HG03469 (cell line): ENCODE measurements around the gene SLCO2A1.

Experiments used
- ATAC-seq: cut with Tn5 transposase; IDR thresholded peaks from one replicate; pipeline ENCODE4 v1.9.1; 2021; ENCODE audit warnings: mild to moderate bottlenecking, moderate library complexity, moderate number of reproducible peaks; ENCODE audit not compliant: unreplicated experiment

SLCO2A1 gene

DNA sequence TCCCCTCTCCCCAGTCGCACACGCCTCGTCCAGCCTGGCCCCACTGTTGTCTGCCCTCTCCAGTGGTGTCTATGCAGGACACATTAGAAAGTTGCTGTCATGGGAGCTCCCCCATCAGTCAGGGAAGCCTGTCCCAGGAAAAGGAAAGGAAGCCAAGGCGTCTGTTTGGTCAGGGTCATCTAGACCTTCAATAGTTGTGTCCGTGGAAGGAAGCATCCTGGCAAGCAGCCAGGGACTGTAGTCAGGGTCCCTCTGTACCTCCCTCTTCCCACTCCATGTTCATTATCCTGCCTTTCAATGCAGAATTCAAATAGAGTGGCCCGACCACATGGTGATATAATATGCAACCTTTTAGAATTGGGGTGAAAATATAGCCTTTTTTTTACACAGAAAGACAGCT is 73.4 kb downstream of the SLCO2A1 start:
- no peak for ATAC-seq

DNA sequence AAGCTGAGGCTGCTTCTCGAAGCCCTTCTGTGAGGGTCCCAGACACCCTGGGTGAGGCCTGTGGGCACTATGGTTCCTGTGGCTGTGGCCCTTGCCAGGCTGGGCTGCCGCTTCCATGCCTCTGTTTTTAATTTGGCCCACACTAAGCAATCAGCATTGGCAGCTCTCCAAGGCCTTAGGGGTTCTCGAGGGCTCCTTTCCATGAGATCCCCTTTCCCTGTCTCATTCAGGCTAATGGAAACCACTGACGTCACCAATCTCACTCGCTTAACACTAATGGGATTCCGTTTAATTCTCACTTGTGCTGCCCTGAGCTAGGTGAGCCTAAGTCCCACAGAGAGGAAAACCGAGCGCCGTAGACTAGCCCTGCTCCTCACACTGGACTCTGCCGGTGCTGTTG is 73.8 kb downstream of the SLCO2A1 start:
- no peak for ATAC-seq

DNA sequence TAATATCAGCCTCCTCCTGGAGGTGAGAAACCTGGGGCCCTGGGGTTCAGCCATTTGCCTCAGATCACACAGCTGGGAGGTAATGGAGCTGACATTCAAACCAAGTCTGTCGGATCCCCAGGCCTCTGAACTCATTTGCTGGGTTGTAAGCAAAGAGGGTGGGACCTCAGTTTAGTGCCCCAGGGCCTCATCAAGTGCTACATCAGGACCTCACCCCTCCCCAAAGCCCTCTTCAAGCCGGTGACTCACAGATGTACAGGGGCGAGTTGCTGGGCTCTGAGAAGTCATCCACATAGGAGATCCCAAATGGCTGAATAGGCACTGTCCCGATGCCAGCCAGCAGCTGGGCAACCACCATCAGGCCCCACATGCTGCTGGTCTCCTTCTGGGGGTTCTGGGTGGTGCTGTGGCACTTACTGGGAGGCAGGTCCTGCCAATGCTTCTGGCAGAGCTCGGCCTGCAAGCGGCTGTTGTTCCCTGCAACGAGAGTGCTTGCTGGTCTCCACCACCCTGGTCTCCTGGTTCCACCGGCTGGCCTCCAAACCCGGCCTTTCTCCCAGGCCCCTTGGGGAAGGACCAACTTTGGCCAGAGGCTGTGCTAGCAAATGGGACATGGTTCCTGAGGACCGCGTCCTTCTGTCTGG is 74.9 kb downstream of the SLCO2A1 start:
- ATAC-seq = no peak

DNA sequence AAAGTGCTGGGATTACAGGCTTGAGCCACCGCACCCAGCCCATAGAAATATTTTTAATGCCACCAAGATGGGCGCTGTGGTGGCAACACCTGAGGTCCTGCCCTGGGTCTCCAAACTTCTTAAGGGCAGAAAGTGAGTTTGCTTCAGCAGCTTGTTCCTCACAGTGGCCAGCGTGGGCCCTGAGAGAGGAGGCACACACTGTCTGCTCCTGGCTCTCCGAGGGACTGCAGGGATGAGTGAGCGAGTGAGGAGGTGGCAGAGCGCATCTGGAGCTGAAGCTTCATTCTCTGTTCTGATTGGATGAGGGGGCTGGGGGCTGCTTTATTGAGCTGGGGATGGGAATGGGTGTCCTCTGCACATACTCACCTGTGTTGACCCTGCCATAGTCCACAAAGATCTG is 76.4 kb downstream of the SLCO2A1 start:
- no peak for ATAC-seq

DNA sequence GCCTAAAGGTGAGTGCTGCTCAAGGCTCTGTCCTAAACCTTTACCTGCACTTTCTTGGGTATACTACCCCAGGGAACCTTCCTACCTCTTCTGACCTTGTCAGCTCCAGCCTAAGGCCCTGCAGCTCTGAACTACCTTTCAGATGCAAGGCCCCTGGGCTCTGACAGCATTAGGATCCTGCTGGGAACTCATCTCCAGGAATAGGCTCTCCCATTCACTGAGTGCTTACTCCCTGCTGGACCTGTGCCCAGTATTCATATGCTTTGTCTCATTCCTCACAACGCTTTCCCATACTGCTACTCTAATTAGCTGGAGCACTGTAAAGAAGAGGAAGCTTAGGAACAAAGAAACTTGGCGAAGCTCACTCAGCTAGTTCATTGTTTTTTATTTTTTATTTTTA is 80.3 kb downstream of the SLCO2A1 start:
- no peak for ATAC-seq

DNA sequence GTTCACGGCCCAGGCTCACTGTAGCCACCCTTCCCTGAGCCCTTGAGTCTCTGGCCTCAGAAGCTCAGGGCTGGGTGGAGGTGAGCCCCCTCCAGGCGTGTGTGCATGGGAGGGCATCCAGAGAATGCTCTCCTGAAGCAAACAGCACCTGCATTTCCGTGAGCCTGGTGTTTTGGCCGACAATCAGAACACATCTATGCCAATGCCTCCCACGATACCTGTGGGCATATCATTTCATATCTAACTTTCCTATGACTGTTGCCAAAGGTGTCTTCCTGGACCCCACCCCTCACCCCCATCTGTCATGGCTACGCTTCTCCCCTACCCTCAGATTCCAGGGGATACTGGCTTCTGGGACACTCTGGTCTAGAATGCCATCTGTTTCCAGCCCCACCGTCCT is 80.7 kb downstream of the SLCO2A1 start:
- ATAC-seq = no peak

DNA sequence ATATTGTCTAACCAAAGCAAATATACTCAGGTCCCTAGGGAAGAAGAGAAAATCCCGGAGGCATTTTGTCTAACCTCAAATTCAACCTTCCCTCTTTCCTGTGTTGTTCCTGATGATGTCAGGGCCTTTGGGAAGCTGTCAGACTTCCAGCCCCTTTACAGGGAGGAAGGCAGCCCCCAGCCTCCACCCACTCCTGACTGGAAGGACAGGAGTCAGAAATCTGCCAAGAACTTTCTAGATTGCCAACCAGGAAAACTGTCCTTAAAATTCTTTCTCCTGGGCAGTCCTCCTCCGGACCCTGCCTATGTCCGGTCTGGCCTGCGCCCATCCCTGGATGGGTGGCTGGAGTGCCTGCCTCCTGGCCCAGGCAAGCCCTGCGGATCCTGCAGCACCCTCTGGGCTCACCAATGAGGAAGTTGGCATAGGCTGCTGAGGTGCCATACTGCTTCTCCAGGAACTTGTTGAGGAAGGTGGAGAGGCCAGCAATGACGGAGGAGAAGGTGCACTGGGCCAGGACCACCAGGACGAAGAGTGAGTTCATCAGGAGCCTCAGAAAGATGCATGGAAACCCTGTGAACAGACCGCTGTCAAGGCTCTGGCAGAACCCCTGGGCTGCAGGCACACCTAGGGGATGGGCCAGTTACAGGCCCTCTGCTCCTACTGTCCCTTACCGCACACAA is 81.5 kb downstream of the SLCO2A1 start:
- no peak for ATAC-seq

DNA sequence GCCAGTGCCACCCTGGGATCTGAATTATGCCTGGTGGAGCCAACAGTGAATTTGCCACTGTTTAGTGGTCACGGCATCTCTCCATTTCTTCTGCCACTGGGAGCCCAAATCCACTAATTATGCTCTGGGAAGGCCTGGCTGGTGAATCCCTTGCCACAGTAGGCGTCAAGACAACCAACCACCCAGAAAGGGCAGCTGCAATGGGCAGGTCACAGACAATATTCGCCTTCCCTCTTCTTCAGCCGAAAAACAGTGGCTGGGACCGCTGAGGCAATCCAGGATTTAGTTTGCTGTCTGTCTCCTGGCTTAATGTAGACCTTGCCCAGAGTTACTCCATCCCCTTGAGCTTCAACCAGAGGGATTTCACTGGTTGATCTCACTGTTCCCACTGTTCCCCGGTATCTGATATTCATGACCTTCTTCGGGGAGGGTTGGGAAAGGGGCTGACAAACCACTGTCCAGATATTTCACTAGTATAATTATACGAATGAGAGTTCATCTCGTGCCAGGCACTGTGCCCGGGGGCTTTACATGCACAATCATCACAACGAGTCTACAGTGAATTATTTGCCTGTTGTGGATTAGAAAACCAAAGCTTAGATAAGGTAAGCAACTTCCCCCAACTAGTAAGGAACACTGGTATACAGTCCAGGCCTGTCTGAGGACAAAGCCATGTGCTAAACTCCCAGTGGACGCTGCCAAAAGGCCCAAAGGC is 84.2 kb downstream of the SLCO2A1 start:
- ATAC-seq = no peak

DNA sequence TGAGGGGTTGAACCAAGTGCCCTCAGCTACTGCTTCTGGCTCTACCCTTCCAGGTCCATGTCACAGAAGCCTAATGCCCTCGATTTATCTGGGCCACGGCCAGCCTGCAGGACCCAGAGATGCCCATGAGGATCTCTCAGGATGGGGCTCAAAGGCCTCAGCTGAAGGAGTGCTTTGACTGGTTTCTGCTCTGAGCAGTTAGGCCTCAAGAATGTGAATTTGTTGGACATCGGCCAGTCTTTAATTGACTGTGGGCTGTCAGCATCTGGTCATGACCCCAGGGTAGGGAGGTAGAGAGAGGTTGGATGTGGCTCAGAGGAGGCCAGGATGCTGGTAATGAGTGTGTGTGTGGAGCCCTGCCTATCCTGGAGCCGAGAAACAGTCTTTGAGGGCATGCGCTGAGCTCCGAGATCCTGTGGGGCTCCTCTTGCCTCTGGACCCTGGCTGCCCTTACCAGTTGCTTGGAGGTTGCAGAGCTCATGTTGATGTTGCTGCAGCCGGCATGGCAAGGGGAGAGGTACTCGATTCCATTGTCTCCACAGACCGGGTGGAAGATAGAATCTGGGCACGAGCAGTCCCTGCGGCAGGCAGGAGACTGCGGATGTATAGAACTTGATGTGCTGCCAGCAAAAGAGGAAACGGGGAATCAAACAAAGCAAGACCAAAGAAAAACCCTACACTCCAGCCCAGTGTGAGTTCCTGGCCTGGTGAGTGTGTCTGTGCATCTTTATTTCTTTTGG is 84.9 kb downstream of the SLCO2A1 start:
- ATAC-seq = no peak

DNA sequence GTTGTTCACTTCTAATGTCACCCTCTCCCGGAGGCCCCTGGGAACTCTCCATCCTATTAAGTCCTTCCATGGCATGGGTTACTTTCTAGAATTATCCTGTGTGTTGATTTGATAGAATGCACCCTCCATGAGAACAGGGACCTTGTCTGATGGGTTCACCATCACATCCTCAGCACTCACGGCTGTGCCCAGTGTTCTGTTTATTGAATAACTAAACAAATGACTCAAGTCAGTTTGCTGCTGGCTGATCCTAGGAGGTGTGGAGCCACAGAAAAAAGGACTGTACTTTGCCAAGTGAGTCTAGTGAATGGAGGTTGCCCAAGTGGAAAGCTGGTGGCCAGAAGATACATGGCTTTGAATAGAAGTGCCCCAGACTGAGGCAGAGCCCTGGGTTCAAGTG is 85.5 kb downstream of the SLCO2A1 start:
- ATAC-seq = no peak

DNA sequence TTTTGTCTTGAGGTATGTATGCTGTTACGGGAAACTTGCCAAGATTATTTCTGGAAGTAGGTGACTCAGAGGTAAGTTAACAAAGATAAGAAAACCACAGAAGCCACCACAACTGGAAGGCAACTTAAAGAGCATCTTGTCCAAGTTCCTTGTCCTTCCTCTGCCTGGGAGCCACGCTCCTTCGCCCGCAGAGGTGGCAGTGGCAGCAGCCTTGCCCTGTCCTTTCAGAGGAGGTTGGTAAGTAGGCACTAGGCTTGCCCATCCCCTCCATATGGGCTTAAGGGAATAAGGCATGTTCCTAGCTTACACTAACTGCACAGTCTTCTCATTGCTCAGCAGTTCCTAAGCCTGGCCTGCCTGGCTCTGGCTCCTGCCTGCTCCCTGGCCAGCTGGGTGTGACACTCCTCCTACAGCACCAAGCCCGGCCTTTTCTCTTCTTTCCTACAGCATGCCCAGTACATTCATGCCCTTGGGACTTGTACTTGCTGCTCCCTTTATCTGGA is 86.0 kb downstream of the SLCO2A1 start:
- ATAC-seq = no peak

DNA sequence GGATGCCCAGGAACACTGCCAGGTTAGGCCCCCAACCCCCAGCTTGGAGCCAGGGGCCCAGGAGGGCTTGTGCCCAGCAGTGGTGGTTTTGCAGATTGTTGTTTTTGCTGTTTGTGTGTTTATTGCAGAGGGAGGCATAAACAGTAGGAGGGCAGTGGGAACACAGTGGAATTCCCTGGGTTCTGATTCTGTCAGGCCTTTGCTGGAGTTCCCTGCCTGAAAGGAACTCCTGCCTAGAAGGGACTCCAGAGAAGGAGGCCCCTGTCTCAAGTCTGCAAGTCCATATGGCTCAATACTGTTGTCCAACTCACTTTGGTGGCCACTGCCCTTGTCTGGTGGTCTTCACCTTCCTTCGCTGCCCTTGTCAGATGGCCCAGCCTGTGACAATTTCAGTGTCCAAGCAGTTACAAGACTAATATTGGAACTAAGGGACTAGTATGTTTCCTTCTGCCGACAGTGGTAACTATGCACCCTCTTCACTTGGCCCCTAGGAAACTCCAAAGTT is 86.6 kb downstream of the SLCO2A1 start:
- ATAC-seq = no peak

DNA sequence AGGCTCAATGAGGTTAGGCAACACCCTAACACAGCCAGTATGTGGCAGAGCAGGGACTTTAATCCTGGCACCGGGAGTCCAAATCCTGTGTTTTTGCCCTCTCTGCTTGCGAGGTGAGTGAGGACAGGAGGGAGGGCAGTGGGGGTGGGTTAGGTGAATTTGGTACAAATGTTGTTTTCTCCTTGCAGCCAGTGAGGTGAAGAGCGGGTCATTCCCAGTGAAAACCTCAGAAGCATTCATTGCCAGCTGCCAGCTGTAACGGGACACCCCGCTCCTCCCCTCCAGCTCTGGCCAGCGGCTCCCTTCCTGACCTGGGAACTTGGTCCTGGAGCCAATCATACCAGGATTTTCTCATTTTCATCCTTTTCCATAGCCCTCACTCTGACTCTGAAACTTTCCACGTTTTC is 88.3 kb downstream of the SLCO2A1 start:
- no peak for ATAC-seq

DNA sequence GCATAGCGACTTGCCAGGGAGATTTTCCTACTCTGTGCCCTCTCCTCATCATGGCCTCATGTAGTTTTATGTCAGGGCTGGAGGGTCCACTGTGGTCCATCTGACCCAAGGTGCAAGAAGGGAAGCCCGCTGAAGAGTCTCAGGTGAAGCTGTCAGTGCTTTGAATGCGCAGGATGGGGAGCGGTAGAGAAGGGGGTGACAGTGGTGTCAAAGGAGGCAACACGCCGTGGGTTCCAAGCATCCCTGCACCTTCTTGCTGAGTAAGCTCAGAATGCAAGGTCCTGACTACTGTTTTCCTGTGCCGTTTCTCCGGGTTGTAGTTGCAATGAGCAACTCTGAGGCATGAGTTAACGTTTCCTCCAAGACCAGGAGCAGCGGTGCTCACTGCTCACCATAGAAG is 89.2 kb downstream of the SLCO2A1 start:
- no peak for ATAC-seq

DNA sequence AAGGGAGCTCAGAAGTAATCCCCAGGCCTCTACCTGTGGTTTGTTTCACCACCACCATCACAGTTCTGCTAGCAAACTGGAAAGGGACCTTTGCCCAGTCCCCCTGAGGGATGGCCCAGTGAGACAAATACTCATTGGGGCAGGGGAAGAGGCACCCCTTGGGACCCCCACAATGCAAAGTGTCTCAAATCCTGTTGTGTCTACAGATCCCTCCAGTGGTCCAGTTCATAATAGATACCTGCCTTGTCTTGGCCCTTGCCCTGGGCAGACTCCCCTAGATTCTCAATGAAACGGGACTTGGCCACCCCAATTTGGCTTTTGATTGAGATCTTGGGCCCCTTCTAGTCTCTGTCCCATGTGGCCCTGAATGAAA is 90.3 kb downstream of the SLCO2A1 start:
- ATAC-seq = no peak

DNA sequence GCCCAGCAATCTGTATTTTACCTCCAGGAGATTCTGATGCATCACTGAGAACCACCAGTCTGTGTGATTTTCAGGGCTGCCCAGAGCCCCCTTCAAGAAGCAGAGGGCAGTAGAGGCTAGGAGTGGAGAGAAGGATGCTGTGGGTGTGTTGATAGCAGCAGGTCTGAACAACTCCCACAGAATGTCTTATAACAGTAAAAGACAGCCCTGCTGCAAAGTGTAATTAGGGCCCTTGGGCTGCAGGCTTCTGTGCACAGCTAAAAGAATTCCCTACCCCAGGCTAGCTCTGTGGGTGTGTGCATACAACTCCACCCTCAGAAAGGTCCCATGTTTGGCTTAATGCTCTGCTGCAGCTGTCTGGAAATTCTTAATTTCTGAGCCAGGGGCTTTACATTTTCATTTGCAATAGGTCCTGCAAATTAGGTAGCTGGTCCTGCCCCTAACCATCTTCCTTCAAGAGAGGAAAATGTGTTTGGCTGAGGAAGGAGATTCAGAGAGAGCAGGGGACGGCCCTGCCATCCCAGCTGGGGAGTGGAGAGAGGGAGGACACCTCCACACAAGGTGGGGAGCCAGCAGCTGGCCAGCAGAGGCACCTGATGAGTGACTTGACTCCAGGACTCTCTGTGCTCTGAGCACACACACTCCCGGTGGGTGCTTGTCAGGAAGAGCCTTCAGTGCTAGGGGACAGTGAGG is 90.8 kb downstream of the SLCO2A1 start:
- ATAC-seq = no peak

DNA sequence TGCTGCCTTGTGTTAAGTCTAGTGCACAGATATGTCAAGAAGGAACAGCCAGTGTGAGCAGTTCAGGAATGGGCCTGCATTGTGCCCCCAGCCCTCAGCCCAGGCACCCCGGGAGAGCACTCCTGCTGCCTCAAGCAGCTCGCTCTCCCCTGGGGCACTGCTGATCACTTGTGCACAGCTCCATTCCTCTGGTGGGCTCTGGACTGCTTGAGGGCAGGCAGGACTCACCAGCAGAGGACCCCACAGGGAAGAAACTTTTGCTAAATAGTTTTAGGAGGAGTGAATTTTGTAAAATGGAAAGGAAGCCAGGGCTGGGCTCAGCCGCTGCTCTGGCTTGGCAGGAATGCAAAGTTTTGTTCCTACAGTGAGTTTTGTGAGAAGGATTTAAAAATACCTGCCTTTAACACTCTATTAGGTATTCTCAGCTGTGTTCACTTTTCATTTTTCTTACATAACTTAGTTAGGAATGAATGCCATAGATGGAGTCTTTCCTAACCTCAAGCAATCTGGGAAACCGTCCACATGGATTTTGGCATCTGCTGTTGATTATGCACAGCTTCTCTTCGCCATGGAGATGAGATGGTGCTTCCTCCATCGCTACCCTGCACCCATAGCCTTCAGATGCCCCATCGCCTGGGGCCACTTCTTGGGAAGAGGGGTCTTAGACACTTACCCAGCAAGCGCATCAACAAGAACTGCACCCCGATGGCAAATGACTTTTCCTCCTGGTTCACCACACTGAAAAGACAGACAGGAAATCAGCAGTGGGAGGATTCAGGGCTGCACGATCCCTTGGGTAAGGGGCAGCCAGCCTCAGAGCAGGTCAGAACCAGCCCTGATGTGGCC is 91.7 kb downstream of the SLCO2A1 start:
- no peak for ATAC-seq

DNA sequence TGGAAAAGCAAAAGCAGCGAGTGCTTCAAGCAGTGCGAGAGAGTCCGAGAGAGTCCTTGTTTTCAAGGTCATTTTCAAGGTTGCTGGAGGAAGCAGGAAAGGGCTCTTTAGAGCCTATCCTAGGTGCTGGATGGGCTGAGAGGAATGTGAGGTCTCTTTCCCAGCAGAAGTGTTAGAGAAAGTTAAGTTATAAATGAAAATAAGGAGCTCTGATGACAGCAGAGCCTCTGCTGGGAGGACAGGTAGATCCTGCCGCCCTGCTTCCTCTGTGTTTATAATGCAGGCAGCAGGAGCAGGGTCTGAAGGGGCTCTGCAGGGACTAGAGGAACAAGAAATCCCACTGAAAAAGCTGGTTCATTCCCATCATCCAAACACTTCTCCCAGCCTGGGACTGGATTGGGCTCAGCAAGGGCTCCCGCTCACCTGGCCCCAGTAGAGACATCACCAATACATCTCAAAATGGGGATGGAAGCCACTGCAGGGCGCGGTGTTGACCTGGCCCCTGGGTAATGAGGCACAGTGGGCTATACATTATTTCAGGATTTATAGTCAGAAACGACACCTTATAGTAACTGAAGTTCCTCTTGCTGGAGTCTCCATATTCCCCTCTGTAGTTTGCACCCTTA is 92.6 kb downstream of the SLCO2A1 start:
- ATAC-seq = no peak
